ENCODE measurements around the gene FOSB. TPM values are rescaled to one million over a fixed set of nuclear protein-coding genes. Genes with fewer than 3 reads are reported as not detected.
A peak's percentile ranks its signal among the peaks of the same experiment; 100 is the strongest.

FOSB gene
- total RNA-seq, 1 experiment from 2014 or later = 1.7 TPM

- H2BK12ac ChIP-seq (ENCODE audit: insufficient read length, low read depth, low read length) = no peak overlapping the region
- no peak overlapping the region for H3K4ac ChIP-seq (ENCODE audit: low read depth, low read length)
- no peak overlapping the region for H2BK5ac ChIP-seq (ENCODE audit: insufficient read length, low read length)
- H3K18ac ChIP-seq (ENCODE audit: insufficient read length, low read depth, low read length) = no peak overlapping the region
- peak overlapping the region; percentile 76 for H3K4me2 ChIP-seq (ENCODE audit: insufficient read depth, insufficient read length, low read length)
- DNase-seq = no peak
- Mint-ChIP-seq H3K36me3 (ENCODE audit: insufficient read depth in 1 of 3, low read depth in 3 of 3) (no peaks in the 10 kb centered on the region), H3K9me3 (peaks cover 0 to 3% of the 10 kb centered on the region in 2 experiments; a peak in 1 of 5 replicates), H3K27me3 (ENCODE audit: low read depth) (peaks cover 19% of the 10 kb centered on the region), H3K27ac (peak overlapping the region in 2 of 3 experiments; percentile 10 to 97; a peak in 2 of 7 replicates), H3K4me1 (peaks cover 27 to 39% of the 10 kb centered on the region in 2 experiments), H3K4me3 (peak overlapping the region in 1 of 2 experiments; percentile 79; a peak in 3 of 5 replicates)
- H3K27me3 ChIP-seq (ENCODE audit: insufficient read depth, low read length) = no peaks in the 10 kb centered on the region
- no peak overlapping the region for H3K9ac ChIP-seq (ENCODE audit: extremely low read depth, insufficient read length, low read length)
- no peak overlapping the region for H3K56ac ChIP-seq (ENCODE audit: insufficient read length, low read depth, low read length)
- no peak overlapping the region for H2BK15ac ChIP-seq (ENCODE audit: low read depth, low read length)
- no peak for TF ChIP-seq CTCF (conservative IDR thresholded peaks at IDR 0.05)
- H2BK20ac ChIP-seq (ENCODE audit: low read depth, low read length, poor library complexity, severe bottlenecking) = no peak overlapping the region
- H2AK5ac ChIP-seq (ENCODE audit: insufficient read length, low read length) = no peak overlapping the region
- H3K23ac ChIP-seq (ENCODE audit: insufficient read length, low read depth, low read length) = no peak overlapping the region
- no peak overlapping the region for H3T11ph ChIP-seq (ENCODE audit: low read length)
- H4K20me1 ChIP-seq (ENCODE audit: control insufficient read depth, insufficient read depth, insufficient read length) = no peaks in the 10 kb centered on the region
- no peaks in the 10 kb centered on the region for H3K9me3 ChIP-seq (ENCODE audit: control insufficient read depth, low read depth, low read length)
- no peaks in the 10 kb centered on the region for H3K79me2 ChIP-seq (ENCODE audit: insufficient read depth, low read length)
- H3K27ac ChIP-seq (ENCODE audit: insufficient read length, low read depth, low read length) = no peak overlapping the region
- no peaks in the 10 kb centered on the region for H3K79me1 ChIP-seq (ENCODE audit: insufficient read depth, low read depth, low read length, poor library complexity, severe bottlenecking)
- no peak overlapping the region for H4K5ac ChIP-seq (ENCODE audit: insufficient read length, low read depth, low read length)
- no peak overlapping the region for H4K8ac ChIP-seq (replicated peaks; ENCODE audit: insufficient read length, low read depth, low read length)
- peaks cover 10% of the 10 kb centered on the region for H3K23me2 ChIP-seq (ENCODE audit: insufficient read length, low read depth, low read length, poor library complexity, severe bottlenecking)
- no CpG with 5 or more reads among the region's 4 CpGs for WGBS (ENCODE audit: extremely low coverage, insufficient read length, low lambda C conversion rate)
- H4K91ac ChIP-seq (ENCODE audit: insufficient read length, low read depth, low read length) = peak overlapping the region; percentile 36
- H3K4me1 ChIP-seq (ENCODE audit: insufficient read depth, low read length) = peaks cover 4% of the 10 kb centered on the region; the same call in 1 of the 2 replicates
- H2BK120ac ChIP-seq (ENCODE audit: low read depth, low read length, poor library complexity, severe bottlenecking) = no peak overlapping the region
- no peak overlapping the region for H3K14ac ChIP-seq (ENCODE audit: insufficient read depth, low read length)
- no peak overlapping the region for H2AFZ ChIP-seq (ENCODE audit: low read length)
Observed at GRCh38 chr19:45445139-45445538, 22.7 kb upstream of the FOSB start.

Measured in H9 (cell line).